Natural killer cell (primary cell): ENCODE results near the gene CXCR6. TPM values are rescaled to one million over a fixed set of nuclear protein-coding genes. Genes with fewer than 3 reads are reported as not detected.

Experiments
- ATAC-seq, 3 donors: fragments of 150-1000 bp in 2 of 3; fragments of 200-7000 bp in 1 of 3; cut with Tn5 transposase; 1 replicate in 1 of 3; 2 replicates in 2 of 3; pipeline ENCODE4 v1.10.0; 2021; ENCODE audit warnings: mild to moderate bottlenecking in 2 of 3, moderate library complexity in 2 of 3
- DNase-seq, 2 donors: peaks; one replicate each; pipeline versions ENCODE4 v3.0.0 to v3.0.0-alpha.2; 2013 to 2021; ENCODE audit warnings: mixed read lengths in 1 of 2
- H3K27ac ChIP-seq: one replicate; pipeline ENCODE4 v1.5.1; 2013; ENCODE audit warnings: mild to moderate bottlenecking, low read length
- H3K27me3 ChIP-seq: one replicate; pipeline ENCODE4 v1.6.1; 2013; ENCODE audit warnings: low read length; ENCODE audit not compliant: control insufficient read depth, insufficient read depth
- H3K36me3 ChIP-seq: one replicate; pipeline ENCODE4 v1.6.1; 2013; ENCODE audit warnings: low read length; ENCODE audit not compliant: control insufficient read depth, insufficient read depth
- H3K4me1 ChIP-seq: one replicate; pipeline ENCODE4 v1.6.1; 2013; ENCODE audit warnings: low read length; ENCODE audit not compliant: control insufficient read depth, insufficient read depth
- H3K4me3 ChIP-seq: one replicate; pipeline ENCODE4 v1.5.1; 2013; ENCODE audit warnings: low read length
- H3K9me3 ChIP-seq: one replicate; pipeline ENCODE4 v1.6.1; 2013; ENCODE audit warnings: low read length; ENCODE audit not compliant: control insufficient read depth, insufficient read depth
- H3K27ac Mint-ChIP-seq, 2 donors: one replicate each; pipeline ENCODE4 v1.8.0; 2022; ENCODE audit warnings: mild to moderate bottlenecking in 2 of 2, mixed read lengths in 2 of 2, moderate library complexity in 1 of 2
- H3K27me3 Mint-ChIP-seq, 2 donors: one replicate each; pipeline ENCODE4 v1.8.0; 2022; ENCODE audit warnings: low read depth in 2 of 2, mixed read lengths in 2 of 2
- H3K36me3 Mint-ChIP-seq: one replicate; pipeline ENCODE4 v1.8.0; 2022; ENCODE audit warnings: mixed read lengths
- H3K4me1 Mint-ChIP-seq, 2 donors: one replicate each; pipeline ENCODE4 v1.8.0; 2022; ENCODE audit warnings: mixed read lengths in 2 of 2
- H3K4me3 Mint-ChIP-seq: one replicate; pipeline ENCODE4 v1.8.0; 2022; ENCODE audit warnings: mild to moderate bottlenecking, moderate library complexity, mixed read lengths
- H3K9me3 Mint-ChIP-seq, 2 donors: one replicate each; pipeline ENCODE4 v1.8.0; 2022; ENCODE audit warnings: mixed read lengths in 2 of 2
- CTCF ChIP-seq: fragments of 200-600 bp; IDR thresholded peaks from one replicate; pipeline ENCODE4 v1.8.0; 2022; ENCODE audit warnings: antibody characterized with exemption
- WGBS: methylation state at CpG from one replicate; pipeline ENCODE4 v1.1.7; 2013; ENCODE audit warnings: missing lambda C conversion rate; ENCODE audit not compliant: insufficient coverage; 5-methylcytosine and 5-hydroxymethylcytosine counted together
- intact Hi-C: fragments of 100-400 bp; cut with micrococcal nuclease; formaldehyde crosslinking; loops from one replicate; pipeline ENCODE4 v1.14.2; 2022
- total RNA-seq, 4 donors: library from RNA; stranded (reverse); fragments of 120-200 nt in 1 of 4; gene quantifications; one replicate each; pipeline versions ENCODE4 v1.2.3 to v1.2.4, GENCODE V29; 2013 to 2022

The CXCR6 gene
- total RNA-seq, 3 donors from 2014 or later (not counting 1 experiment from before 2014, with no cell fraction given) = 0.95 to 2.1 (median 1.7) TPM

DNA sequence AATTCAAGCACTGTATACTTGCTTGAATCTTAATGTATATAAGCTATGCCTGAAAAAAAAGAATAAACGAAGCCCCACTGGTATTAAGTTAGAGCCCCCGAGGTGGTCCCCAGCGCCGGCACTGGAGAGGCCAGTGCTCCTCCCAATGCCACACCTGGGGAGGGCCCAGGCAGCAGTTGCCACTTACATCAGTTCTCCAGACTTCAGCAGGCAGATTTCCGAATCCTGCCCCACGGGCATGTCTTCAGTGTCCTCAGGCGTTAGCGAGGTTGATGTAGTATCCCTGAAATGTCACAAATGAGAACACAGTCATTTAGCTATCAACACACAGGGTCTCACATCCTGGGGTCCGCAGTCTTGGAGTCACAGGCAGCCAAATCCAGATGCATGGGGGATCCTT, 7.0 kb upstream of the CXCR6 start:
- 93% methylated on average over 9 of the region's 9 CpGs for WGBS
- Mint-ChIP-seq H3K27me3 (no peaks in the 10 kb centered on the region), H3K4me3 (no peak overlapping the region), H3K27ac (no peak overlapping the region), H3K36me3 (peaks cover 16% of the 10 kb centered on the region), H3K9me3 (no peaks in the 10 kb centered on the region), H3K4me1 (peaks cover 7 to 13% of the 10 kb centered on the region in 2 donors)
- intact Hi-C loops = no loop called here
- TF ChIP-seq CTCF = no peak
- no peaks in the 10 kb centered on the region for H3K9me3 ChIP-seq
- H3K4me3 ChIP-seq = no peak overlapping the region
- peaks cover 60% of the 10 kb centered on the region for H3K36me3 ChIP-seq
- ATAC-seq = no peak
- H3K27ac ChIP-seq = no peak overlapping the region
- H3K27me3 ChIP-seq = no peaks in the 10 kb centered on the region
- peaks cover 23% of the 10 kb centered on the region for H3K4me1 ChIP-seq
- no peak for DNase-seq

DNA sequence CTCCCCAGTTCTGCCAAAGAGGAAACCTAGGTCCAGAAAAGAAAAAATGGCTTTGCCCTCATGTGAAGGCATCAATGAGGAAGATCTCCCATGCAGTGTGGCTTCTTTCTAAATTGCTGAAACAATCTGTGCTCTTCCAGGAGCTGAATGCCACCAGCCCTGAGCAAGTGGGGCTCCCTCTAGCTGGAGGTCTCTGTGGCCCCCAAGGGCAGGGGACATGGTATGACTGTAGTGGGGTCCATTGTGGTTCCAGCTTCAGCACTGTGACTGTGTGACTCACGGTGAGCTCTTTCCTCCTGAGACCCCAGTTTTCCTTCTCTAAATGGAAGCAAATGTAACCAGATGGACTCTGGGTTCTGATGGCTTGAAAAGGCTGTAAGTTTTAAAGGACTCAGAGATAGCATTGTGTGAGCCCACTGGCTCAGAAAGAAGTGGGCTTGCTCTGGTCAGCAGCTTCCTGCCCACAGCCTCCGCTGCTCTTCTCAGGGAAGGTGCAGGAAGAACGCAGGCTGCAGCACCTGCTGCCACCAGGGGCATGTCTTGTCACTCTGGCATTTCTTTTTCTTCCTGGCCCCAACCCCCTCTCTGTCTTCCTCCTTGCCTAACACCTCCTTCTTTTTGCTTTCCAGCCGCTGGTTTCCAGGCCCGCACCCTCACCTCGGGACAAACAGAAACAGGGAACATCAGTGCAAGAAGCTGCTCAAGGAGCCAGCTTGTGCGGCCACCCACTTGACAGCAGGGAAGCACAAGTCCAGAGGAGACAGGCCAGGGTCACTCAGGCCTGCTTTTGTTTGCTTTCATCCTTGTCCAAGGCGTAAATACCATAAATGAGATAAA, 5.8 kb upstream of the CXCR6 start:
- H3K4me3 ChIP-seq = no peak overlapping the region
- Mint-ChIP-seq H3K36me3 (peaks cover 16% of the 10 kb centered on the region), H3K27ac (no peak overlapping the region), H3K4me3 (no peak overlapping the region), H3K9me3 (no peaks in the 10 kb centered on the region), H3K27me3 (no peaks in the 10 kb centered on the region), H3K4me1 (peaks cover 7 to 18% of the 10 kb centered on the region in 2 donors)
- H3K36me3 ChIP-seq = peaks cover 52% of the 10 kb centered on the region
- 83% methylated on average over 8 of the region's 8 CpGs for WGBS
- no peaks in the 10 kb centered on the region for H3K9me3 ChIP-seq
- DNase-seq (no peak), ATAC-seq (no peak)
- no peak for TF ChIP-seq CTCF
- intact Hi-C loops = loop anchor here (1.0 to 2.0 kb wide), 2 partner anchors 142 to 441 kb away; no protein-coding TSS in a partner anchor
- H3K27me3 ChIP-seq = no peaks in the 10 kb centered on the region
- H3K27ac ChIP-seq = no peak overlapping the region
- H3K4me1 ChIP-seq = peaks cover 29% of the 10 kb centered on the region

DNA sequence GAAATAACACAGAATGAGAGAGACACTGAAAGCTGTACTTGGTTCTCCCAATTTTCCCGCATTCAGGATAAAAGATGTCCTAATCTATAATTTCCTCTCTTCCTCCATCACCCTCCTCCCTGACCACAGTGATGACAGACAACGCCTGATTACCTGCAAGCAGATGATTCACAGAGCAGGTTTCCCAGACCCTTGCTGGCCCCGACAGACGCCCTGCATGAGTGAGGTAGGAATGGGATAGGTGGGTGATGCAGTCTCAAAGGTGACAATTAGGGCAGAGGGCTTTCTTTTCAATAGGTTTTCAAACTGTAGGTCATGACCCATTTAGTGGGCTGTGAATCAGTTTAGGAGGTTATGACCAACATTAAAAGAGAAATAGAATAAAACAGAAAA, 5.2 kb upstream of the CXCR6 start:
- Mint-ChIP-seq H3K27ac (no peak overlapping the region), H3K4me3 (no peak overlapping the region), H3K36me3 (peaks cover 15% of the 10 kb centered on the region), H3K4me1 (peaks cover 7 to 24% of the 10 kb centered on the region in 2 donors), H3K27me3 (no peaks in the 10 kb centered on the region), H3K9me3 (no peaks in the 10 kb centered on the region)
- intact Hi-C loops = loop anchor here (1.0 to 2.0 kb wide), 2 partner anchors 141 to 441 kb away; no protein-coding TSS in a partner anchor
- no peaks in the 10 kb centered on the region for H3K27me3 ChIP-seq
- TF ChIP-seq CTCF = no peak
- no peak overlapping the region for H3K27ac ChIP-seq
- WGBS = 94% methylated on average over 4 of the region's 4 CpGs
- H3K9me3 ChIP-seq = no peaks in the 10 kb centered on the region
- H3K36me3 ChIP-seq = peaks cover 46% of the 10 kb centered on the region
- no peak overlapping the region for H3K4me3 ChIP-seq
- peaks cover 35% of the 10 kb centered on the region for H3K4me1 ChIP-seq
- ATAC-seq (no peak), DNase-seq (no peak)
